Measurements from ENCODE around the gene ACSL3. TPM values are rescaled to one million over a fixed set of nuclear protein-coding genes. Genes with fewer than 3 reads are reported as not detected.

ACSL3 gene
- total and polyA plus RNA-seq, 12 donors, result 11.0 to 130 (median 70.6) TPM

DNA sequence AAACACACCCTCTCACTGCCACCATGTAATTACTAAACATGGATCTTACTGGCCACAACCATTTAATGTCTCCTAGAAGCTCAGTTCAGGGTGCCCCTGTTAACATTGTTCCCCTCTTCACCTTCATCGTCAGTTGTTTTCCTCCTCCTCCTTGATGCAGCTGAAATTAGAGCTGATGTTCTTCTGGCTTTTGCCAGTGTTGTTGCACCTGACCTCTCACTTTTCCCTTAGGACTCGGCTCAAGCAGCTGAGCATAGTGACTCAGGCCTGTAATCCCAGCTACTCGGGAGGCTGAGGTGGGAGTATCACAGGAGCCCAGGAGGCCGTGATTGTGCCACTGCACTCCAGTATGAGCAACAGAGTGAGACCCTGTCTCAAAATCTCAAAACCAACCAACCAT, 70.8 kb downstream of the ACSL3 start:
- Histone ChIP-seq H3K36me3 (replicated peaks in 1 of 2) (peaks cover 0 to 81% of the 10 kb centered on the region in 2 donors), H3K9me3 (replicated peaks in 1 of 3) (no peaks in the 10 kb centered on the region), H3K27ac (no peak overlapping the region), H3K27me3 (no peaks in the 10 kb centered on the region), H3K4me3 (no peak overlapping the region), H3K4me1 (replicated peaks in 1 of 2) (peaks cover 0 to 3% of the 10 kb centered on the region in 2 donors)
- DNase-seq, result no peak
- 91 to 99% (median 97%) methylated on average over 3 to 4 of the region's 4 CpGs for WGBS, 4 donors
- TF ChIP-seq POLR2A (IDR thresholded peaks at IDR 0.05), result no peak
- TF ChIP-seq, protein P1, sequence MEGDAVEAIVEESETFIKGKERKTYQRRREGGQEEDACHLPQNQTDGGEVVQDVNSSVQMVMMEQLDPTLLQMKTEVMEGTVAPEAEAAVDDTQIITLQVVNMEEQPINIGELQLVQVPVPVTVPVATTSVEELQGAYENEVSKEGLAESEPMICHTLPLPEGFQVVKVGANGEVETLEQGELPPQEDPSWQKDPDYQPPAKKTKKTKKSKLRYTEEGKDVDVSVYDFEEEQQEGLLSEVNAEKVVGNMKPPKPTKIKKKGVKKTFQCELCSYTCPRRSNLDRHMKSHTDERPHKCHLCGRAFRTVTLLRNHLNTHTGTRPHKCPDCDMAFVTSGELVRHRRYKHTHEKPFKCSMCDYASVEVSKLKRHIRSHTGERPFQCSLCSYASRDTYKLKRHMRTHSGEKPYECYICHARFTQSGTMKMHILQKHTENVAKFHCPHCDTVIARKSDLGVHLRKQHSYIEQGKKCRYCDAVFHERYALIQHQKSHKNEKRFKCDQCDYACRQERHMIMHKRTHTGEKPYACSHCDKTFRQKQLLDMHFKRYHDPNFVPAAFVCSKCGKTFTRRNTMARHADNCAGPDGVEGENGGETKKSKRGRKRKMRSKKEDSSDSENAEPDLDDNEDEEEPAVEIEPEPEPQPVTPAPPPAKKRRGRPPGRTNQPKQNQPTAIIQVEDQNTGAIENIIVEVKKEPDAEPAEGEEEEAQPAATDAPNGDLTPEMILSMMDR (IDR thresholded peaks at IDR 0.05), result no peak
- intact Hi-C loops (cut with DNase I), result no loop called here

GRCh38 chr2:222933458-222933857, 72.6 kb downstream of the ACSL3 start:
- peaks cover 0 to 69% of the 10 kb centered on the region in 2 donors for H3K36me3 ChIP-seq (replicated peaks in 1 of 2)
- intact Hi-C loops (cut with DNase I), result no loop called here
- 84 to 93% (median 90%) methylated on average over 3 of the region's 3 CpGs for whole genome bisulfite sequencing, 4 donors

GRCh38 chr2:222935688-222936298, 75.0 kb downstream of the ACSL3 start:
- TF ChIP-seq, protein P1 (IDR thresholded peaks at IDR 0.05), result no peak
- TF ChIP-seq POLR2A (IDR thresholded peaks at IDR 0.05), result no peak
- WGBS, 4 donors, result 95 to 98% (median 96%) methylated on average over 4 of the region's 4 CpGs
- intact Hi-C loops (cut with DNase I), result no loop called here

More at GRCh38 chr2:222933458-222933857, 72.6 kb downstream of the ACSL3 start:
- TF ChIP-seq, protein P1 (IDR thresholded peaks at IDR 0.05), result no peak
- no peak for TF ChIP-seq POLR2A (IDR thresholded peaks at IDR 0.05)
- Histone ChIP-seq H3K4me1 (replicated peaks in 1 of 2) (peaks cover 0 to 3% of the 10 kb centered on the region in 2 donors), H3K4me3 (no peak overlapping the region), H3K27ac (no peak overlapping the region), H3K9me3 (replicated peaks in 1 of 3) (peaks cover 0 to 4% (median 4%) of the 10 kb centered on the region in 3 donors), H3K27me3 (no peaks in the 10 kb centered on the region)
- DNase-seq, result no peak

DNA sequence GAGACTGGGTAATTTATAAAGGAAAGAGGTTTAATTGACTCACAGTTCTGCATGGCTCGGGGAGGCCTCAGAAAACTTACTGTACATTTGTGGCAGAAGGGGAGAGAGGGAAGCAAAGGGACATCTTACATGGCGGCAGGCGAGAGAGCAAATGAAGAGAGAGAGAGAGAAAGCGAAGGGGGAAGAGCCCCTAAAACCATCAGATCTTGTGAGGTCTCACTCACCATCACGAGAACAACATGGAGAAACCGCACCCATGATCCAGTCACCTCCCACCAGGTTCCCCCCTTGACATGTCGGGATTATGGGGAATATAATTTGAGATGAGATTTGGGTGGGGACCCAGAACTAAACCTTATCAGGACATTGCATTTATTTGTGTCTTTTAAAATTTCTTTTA, 75.9 kb downstream of the ACSL3 start:
- intact Hi-C loops (cut with DNase I), result no loop called here
- 97 to 100% (median 98%) methylated on average over 7 of the region's 7 CpGs for WGBS, 4 donors
- no peaks in the 10 kb centered on the region for H3K27me3 ChIP-seq
- H3K4me3 ChIP-seq, result no peak overlapping the region
- H3K27ac ChIP-seq, result no peak overlapping the region
- TF ChIP-seq POLR2A (IDR thresholded peaks at IDR 0.05), result no peak
- TF ChIP-seq, protein P1 (IDR thresholded peaks at IDR 0.05), result no peak
- H3K9me3 ChIP-seq (replicated peaks in 1 of 3), result peaks cover 0 to 9% (median 4%) of the 10 kb centered on the region in 3 donors
- H3K4me1 ChIP-seq (replicated peaks in 1 of 2), result no peaks in the 10 kb centered on the region
- H3K36me3 ChIP-seq (replicated peaks in 1 of 2), result peaks cover 0 to 50% of the 10 kb centered on the region in 2 donors
- no peak for DNase-seq

More at GRCh38 chr2:222935688-222936298, 75.0 kb downstream of the ACSL3 start:
- no peak for DNase-seq
- Histone ChIP-seq H3K9me3 (replicated peaks in 1 of 3) (peaks cover 0 to 9% (median 4%) of the 10 kb centered on the region in 3 donors), H3K4me3 (no peak overlapping the region), H3K27me3 (no peaks in the 10 kb centered on the region), H3K4me1 (replicated peaks in 1 of 2) (no peaks in the 10 kb centered on the region), H3K27ac (no peak overlapping the region), H3K36me3 (replicated peaks in 1 of 2) (peaks cover 0 to 55% of the 10 kb centered on the region in 2 donors)
